Thoracic aorta (tissue), 2 donors: ENCODE data around the gene CABLES1. TPM values are rescaled to one million over a fixed set of nuclear protein-coding genes. Genes with fewer than 3 reads are reported as not detected.

Source experiments
- ATAC-seq: fragments of 150-250 bp; one replicate; pipeline ENCODE4 v1.8.0; 2017; ENCODE audit warnings: low read depth; ENCODE audit not compliant: insufficient number of reproducible peaks, low FRiP score
- DNase-seq: peaks from one replicate; pipeline ENCODE4 v3.0.0-alpha.2; 2020; ENCODE audit warnings: low spot score
- H3K27ac ChIP-seq, 2 donors: fragments of 200-600 bp; sonication (generic); 1 replicate in 1 of 2; 2 replicates in 1 of 2; pipeline ENCODE4 v1.5.1; 2016; ENCODE audit warnings: mild to moderate bottlenecking in 2 of 2, moderate library complexity in 2 of 2
- H3K27me3 ChIP-seq: fragments of 200-600 bp; sonication (generic); replicated peaks from 2 replicates; pipeline ENCODE4 v1.6.0; 2016; ENCODE audit warnings: mild to moderate bottlenecking; ENCODE audit not compliant: insufficient read depth
- H3K36me3 ChIP-seq: fragments of 200-600 bp; sonication (generic); one replicate; pipeline ENCODE4 v1.5.1; 2016
- H3K4me1 ChIP-seq, 2 donors: fragments of 200-600 bp; sonication (generic); 1 replicate in 1 of 2; 2 replicates in 1 of 2; pipeline versions ENCODE4 v1.5.1 to v1.6.0; 2016; ENCODE audit warnings: low read depth in 2 of 2, mild to moderate bottlenecking in 1 of 2; ENCODE audit not compliant: control insufficient read depth in 1 of 2
- H3K4me3 ChIP-seq: fragments of 200-600 bp; sonication (generic); 2 replicates; pipeline ENCODE4 v1.5.1; 2016; ENCODE audit warnings: mild to moderate bottlenecking
- H3K9me3 ChIP-seq: fragments of 200-600 bp; sonication (generic); 2 replicates; pipeline ENCODE4 v1.5.1; 2016
- CTCF ChIP-seq: fragments of 200-600 bp; sonication (generic); IDR thresholded peaks from one replicate; pipeline ENCODE4 v1.5.1; 2019; ENCODE audit warnings: antibody characterized with exemption
- total RNA-seq, 2 donors: library from RNA; depleted of rRNA; stranded (reverse); fragments of >200 nt; gene quantifications; one replicate each; pipeline versions ENCODE4 v1.1.0 to v1.2.3, GENCODE V29; 2016

CABLES1 gene
- total RNA-seq, 2 donors from 2014 or later = 25.7 to 28.7 TPM

GRCh38 chr18:23223641-23224040 is 88.4 kb downstream of the CABLES1 start:
- no peak for DNase-seq
- Histone ChIP-seq H3K4me1 (peaks cover 37 to 58% of the 10 kb centered on the region in 2 donors), H3K9me3 (no peaks in the 10 kb centered on the region), H3K4me3 (no peak overlapping the region), H3K27me3 (no peaks in the 10 kb centered on the region), H3K36me3 (no peaks in the 10 kb centered on the region), H3K27ac (no peak overlapping the region)
- no peak for TF ChIP-seq CTCF
- ATAC-seq = no peak

- no peak for ATAC-seq
- Histone ChIP-seq H3K27me3 (no peaks in the 10 kb centered on the region), H3K9me3 (no peaks in the 10 kb centered on the region), H3K4me3 (no peak overlapping the region), H3K4me1 (peaks cover 41 to 68% of the 10 kb centered on the region in 2 donors), H3K27ac (peak overlapping the region; percentile 91 to 93), H3K36me3 (no peaks in the 10 kb centered on the region)
- TF ChIP-seq CTCF = no peak
- DNase-seq = no peak
Observed at GRCh38 chr18:23225503-23225902, 90.2 kb downstream of the CABLES1 start.

- DNase-seq = no peak
- Histone ChIP-seq H3K27me3 (no peaks in the 10 kb centered on the region), H3K4me1 (peaks cover 47 to 70% of the 10 kb centered on the region in 2 donors), H3K27ac (peak overlapping the region; percentile 91 to 93), H3K36me3 (no peaks in the 10 kb centered on the region), H3K9me3 (no peaks in the 10 kb centered on the region), H3K4me3 (no peak overlapping the region)
- TF ChIP-seq CTCF = no peak
- no peak for ATAC-seq
Observed at GRCh38 chr18:23226391-23226790, 91.1 kb downstream of the CABLES1 start.

- Histone ChIP-seq H3K9me3 (no peaks in the 10 kb centered on the region), H3K27ac (peak overlapping the region; percentile 91 to 93), H3K4me1 (peaks cover 52 to 76% of the 10 kb centered on the region in 2 donors), H3K36me3 (no peaks in the 10 kb centered on the region), H3K4me3 (no peak overlapping the region), H3K27me3 (no peaks in the 10 kb centered on the region)
- DNase-seq = no peak
- peak; percentile 63 for ATAC-seq
- no peak for TF ChIP-seq CTCF
Observed at GRCh38 chr18:23226930-23227725, 91.8 kb downstream of the CABLES1 start.

GRCh38 chr18:23227726-23228070 is 92.4 kb downstream of the CABLES1 start:
- H3K36me3 ChIP-seq = no peaks in the 10 kb centered on the region
- H3K4me1 ChIP-seq = peaks cover 54 to 81% of the 10 kb centered on the region in 2 donors
- H3K9me3 ChIP-seq = no peaks in the 10 kb centered on the region
- no peak for TF ChIP-seq CTCF
- H3K27ac ChIP-seq = peak overlapping the region; percentile 91 to 93
- no peaks in the 10 kb centered on the region for H3K27me3 ChIP-seq
- no peak overlapping the region for H3K4me3 ChIP-seq
- no peak for DNase-seq
- no peak for ATAC-seq
